Parathyroid adenoma (tissue), 2 donors: ENCODE results near the gene TOP1.

Source experiments
- H2AFZ ChIP-seq: fragments of 300-600 bp; sonication (generic); one replicate; pipeline ENCODE4 v1.7.0; 2017; ENCODE audit warnings: antibody characterized with exemption, mild to moderate bottlenecking
- H3K27ac ChIP-seq: fragments of 300-600 bp; sonication (generic); one replicate; pipeline ENCODE4 v1.7.0; 2017
- H3K27me3 ChIP-seq: fragments of 300-600 bp; sonication (generic); one replicate; pipeline ENCODE4 v1.7.0; 2017; ENCODE audit warnings: low read length; ENCODE audit not compliant: control insufficient read depth, insufficient read depth
- H3K36me3 ChIP-seq: fragments of 300-600 bp; sonication (generic); one replicate; pipeline ENCODE4 v1.7.0; 2017; ENCODE audit warnings: low read length; ENCODE audit not compliant: control insufficient read depth, insufficient read depth
- H3K4me1 ChIP-seq: fragments of 300-600 bp; sonication (generic); one replicate; pipeline ENCODE4 v1.7.0; 2017; ENCODE audit warnings: control low read depth
- H3K4me2 ChIP-seq: fragments of 300-600 bp; sonication (generic); one replicate; pipeline ENCODE4 v1.7.0; 2017; ENCODE audit warnings: low read length
- H3K4me3 ChIP-seq: fragments of 300-600 bp; sonication (generic); one replicate; pipeline ENCODE4 v1.7.0; 2017; ENCODE audit warnings: low read depth, low read length
- H3K79me2 ChIP-seq: fragments of 300-600 bp; sonication (generic); one replicate; pipeline ENCODE4 v1.7.0; 2017; ENCODE audit warnings: control low read depth
- H3K9ac ChIP-seq: fragments of 300-600 bp; sonication (generic); one replicate; pipeline ENCODE4 v1.7.0; 2017; ENCODE audit warnings: mild to moderate bottlenecking
- H3K9me3 ChIP-seq: fragments of 300-600 bp; sonication (generic); one replicate; pipeline ENCODE4 v1.7.0; 2017; ENCODE audit warnings: low read length; ENCODE audit not compliant: control insufficient read depth
- CTCF ChIP-seq: fragments of 300-600 bp; sonication (generic); IDR thresholded peaks from one replicate; pipeline ENCODE4 v1.7.0; 2017; ENCODE audit warnings: antibody characterized with exemption, mild to moderate bottlenecking
- donor health status: primary hyperparathyroidism.

TOP1 gene

GRCh38 chr20:41136680-41137613 is 108.3 kb downstream of the TOP1 start, which contains the start of gene PLCG1:
Gene PLCG1, plus strand, starts transcription at chr20:41137543. Its CDS starts 99 bp downstream, at chr20:41137642.
- Histone ChIP-seq H3K4me3 (peak within 1 kb of the TSS; percentile 73), H3K27me3 (no peaks in the 10 kb centered on the region), H3K9me3 (no peaks in the 10 kb centered on the region), H3K79me2 (peaks cover 21% of the 10 kb centered on the region), H2AFZ (peak within 1 kb of the TSS; percentile 92), H3K4me2 (peak within 1 kb of the TSS; percentile 85), H3K9ac (peak within 1 kb of the TSS; percentile 74), H3K36me3 (no peaks in the 10 kb centered on the region), H3K27ac (peak within 1 kb of the TSS; percentile 86), H3K4me1 (peaks cover 9% of the 10 kb centered on the region)
- peak; percentile 15 for TF ChIP-seq CTCF

DNA sequence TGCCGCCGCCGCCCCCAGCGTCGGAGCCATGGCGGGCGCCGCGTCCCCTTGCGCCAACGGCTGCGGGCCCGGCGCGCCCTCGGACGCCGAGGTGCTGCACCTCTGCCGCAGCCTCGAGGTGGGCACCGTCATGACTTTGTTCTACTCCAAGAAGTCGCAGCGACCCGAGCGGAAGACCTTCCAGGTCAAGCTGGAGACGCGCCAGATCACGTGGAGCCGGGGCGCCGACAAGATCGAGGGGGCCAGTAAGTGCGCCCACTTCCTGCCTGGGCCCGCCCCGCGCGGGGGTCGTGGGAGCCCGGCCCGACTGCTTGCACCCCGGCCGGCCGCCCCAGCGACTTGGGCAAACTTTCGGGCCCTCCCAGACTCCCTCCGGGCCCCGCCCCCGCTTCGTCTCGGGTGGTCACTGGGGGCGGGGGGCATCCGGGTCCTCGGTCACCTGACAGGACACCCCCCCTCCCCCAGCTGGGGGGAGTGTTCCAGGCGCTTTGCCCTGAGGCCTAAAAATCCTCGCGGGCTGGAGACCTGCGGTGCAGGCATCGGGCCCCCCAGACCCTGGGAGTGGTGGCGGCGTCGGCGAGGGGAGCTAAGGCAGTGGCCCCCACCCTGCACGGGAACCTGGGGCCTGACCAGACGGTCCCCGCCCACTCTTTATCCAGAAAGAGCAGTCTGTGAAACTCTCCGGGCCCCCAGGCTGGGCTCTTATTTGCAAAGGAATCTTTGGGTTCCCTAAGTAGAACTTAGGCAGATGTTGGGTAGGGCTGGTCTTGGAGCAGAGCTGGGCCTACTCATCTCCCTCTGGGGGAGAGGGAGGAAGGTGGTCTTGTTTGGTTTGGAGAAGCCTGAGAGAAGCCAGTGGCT is 109.2 kb downstream of the TOP1 start:
- Histone ChIP-seq H3K4me1 (peaks cover 15% of the 10 kb centered on the region), H3K36me3 (no peaks in the 10 kb centered on the region), H3K27me3 (no peaks in the 10 kb centered on the region), H3K79me2 (peaks cover 22% of the 10 kb centered on the region), H3K4me3 (peak overlapping the region; percentile 73), H3K9me3 (no peaks in the 10 kb centered on the region), H3K27ac (peak overlapping the region; percentile 73), H3K4me2 (peak overlapping the region; percentile 85), H3K9ac (peak overlapping the region; percentile 74), H2AFZ (peak overlapping the region; percentile 85)
- TF ChIP-seq CTCF, result no peak

DNA sequence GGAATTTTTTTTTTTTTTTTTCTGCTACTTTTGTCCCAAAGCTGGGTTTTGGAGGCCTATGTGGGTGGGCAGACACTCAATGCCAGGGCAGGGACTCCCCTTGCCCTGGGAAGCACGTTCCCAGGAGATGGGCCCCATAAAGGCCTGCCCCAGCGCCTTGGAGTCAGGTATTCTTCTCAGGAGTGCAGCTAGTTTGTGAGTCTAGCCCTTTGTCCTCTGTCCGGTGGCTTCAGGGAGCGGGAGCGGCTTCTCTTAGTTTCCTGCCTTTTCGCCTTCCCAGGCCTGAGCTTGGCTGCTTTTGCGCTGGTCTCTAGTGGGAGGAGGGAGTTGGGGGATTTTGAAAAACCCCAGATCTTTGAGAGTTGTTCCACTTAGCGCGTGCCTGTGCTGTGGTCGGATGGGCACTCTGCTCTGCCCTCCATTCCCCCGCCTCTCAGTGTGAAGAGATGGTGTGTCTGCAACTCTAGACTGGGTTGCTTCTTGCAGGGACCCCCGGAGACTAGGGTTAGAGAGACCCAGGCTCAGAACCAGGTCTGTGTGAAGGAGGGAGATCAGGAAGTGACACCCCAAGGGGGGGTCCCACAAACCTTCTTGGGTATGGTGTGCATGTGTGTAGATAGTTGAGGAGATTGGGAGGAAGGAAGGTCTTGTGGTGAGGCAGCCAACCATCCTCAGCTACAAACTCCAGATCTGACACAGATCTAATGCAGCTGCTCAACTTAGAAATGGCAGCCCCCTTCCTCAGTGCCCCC is 110.0 kb downstream of the TOP1 start:
- no peak for TF ChIP-seq CTCF
- H3K79me2 ChIP-seq, result peaks cover 22% of the 10 kb centered on the region
- peak overlapping the region; percentile 85 for H2AFZ ChIP-seq
- H3K4me1 ChIP-seq, result peaks cover 19% of the 10 kb centered on the region
- peak overlapping the region; percentile 73 for H3K4me3 ChIP-seq
- peak overlapping the region; percentile 85 for H3K4me2 ChIP-seq
- peak overlapping the region; percentile 73 for H3K27ac ChIP-seq
- no peaks in the 10 kb centered on the region for H3K27me3 ChIP-seq
- peak overlapping the region; percentile 74 for H3K9ac ChIP-seq
- H3K9me3 ChIP-seq, result no peaks in the 10 kb centered on the region
- no peaks in the 10 kb centered on the region for H3K36me3 ChIP-seq

DNA sequence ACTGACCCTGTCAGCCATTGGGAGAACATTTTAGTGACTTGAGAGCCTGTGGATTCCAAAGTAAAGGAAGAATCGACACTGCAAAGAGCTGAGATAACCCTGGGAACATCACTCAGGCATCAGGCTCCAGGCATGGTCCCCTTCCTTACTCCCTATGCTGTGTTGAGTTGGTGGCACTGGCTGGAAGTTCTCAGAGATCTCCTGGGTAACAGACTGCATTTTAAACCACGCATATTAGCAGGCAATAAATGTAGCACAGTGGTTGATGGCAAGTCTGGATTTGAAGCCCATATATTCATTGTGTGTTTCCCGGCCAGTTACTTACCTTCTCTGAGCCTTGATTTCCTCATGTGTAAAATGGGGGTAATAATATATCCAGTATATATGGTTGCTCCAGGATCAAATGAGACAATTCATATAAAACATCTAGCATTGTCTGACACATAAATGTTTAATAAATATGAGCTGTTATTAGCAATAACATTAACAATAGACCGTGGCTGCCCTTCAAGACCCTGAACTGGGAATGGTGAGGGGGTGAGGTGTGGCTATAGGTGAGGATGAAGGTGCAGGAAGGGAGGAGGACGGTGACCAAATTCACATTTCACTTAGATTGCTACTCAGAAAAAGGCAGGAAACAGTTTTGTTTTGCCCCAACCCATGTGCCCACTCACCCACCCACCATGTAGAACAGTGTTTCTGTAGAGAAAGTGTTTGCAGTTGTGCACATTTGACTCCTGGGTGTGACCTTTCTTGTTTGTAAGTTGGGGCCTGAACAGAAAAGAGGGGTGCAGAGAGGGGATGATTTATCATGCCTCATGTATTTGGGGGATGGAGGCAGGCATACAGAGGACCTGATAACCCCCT is 110.8 kb downstream of the TOP1 start:
- Histone ChIP-seq H3K36me3 (no peaks in the 10 kb centered on the region), H2AFZ (no peak overlapping the region), H3K9ac (no peak overlapping the region), H3K9me3 (no peaks in the 10 kb centered on the region), H3K4me2 (peak overlapping the region; percentile 85), H3K79me2 (peaks cover 25% of the 10 kb centered on the region), H3K4me1 (peaks cover 19% of the 10 kb centered on the region), H3K27me3 (no peaks in the 10 kb centered on the region), H3K4me3 (peak overlapping the region; percentile 73), H3K27ac (peak overlapping the region; percentile 73)
- TF ChIP-seq CTCF, result no peak
